Psoas muscle (tissue), 8 donors: ENCODE data around the gene GTF3C5. TPM values are rescaled to one million over a fixed set of nuclear protein-coding genes. Genes with fewer than 3 reads are reported as not detected.

Source experiments
- ATAC-seq, 4 donors: fragments of 200-7000 bp; cut with Tn5 transposase; one replicate each; pipeline ENCODE4 v1.9.1; 2020; ENCODE audit warnings: moderate library complexity in 3 of 4, mild to moderate bottlenecking in 2 of 4
- DNase-seq, 2 donors: peaks; one replicate each; pipeline ENCODE4 v3.0.0-alpha.2; 2020
- H3K27ac ChIP-seq: fragments of 200-600 bp; one replicate; pipeline ENCODE4 v1.8.0; 2022
- H3K27me3 ChIP-seq, 3 donors: fragments of 200-600 bp in 1 of 3; one replicate each; pipeline versions ENCODE4 v1.6.1 to v1.8.0; 2013 to 2022; ENCODE audit warnings: low read length in 2 of 3, mild to moderate bottlenecking in 2 of 3, moderate library complexity in 1 of 3; ENCODE audit not compliant: insufficient read depth in 3 of 3
- H3K36me3 ChIP-seq, 2 donors: fragments of 200-600 bp in 1 of 2; one replicate each; pipeline versions ENCODE4 v1.6.1 to v1.8.0; 2013 to 2022; ENCODE audit warnings: low read depth in 1 of 2, mild to moderate bottlenecking in 1 of 2, moderate library complexity in 1 of 2; ENCODE audit not compliant: insufficient read depth in 1 of 2
- H3K4me1 ChIP-seq: fragments of 200-600 bp; one replicate; pipeline ENCODE4 v1.8.0; 2022
- H3K4me3 ChIP-seq: fragments of 200-600 bp; one replicate; pipeline ENCODE4 v1.8.0; 2022; ENCODE audit warnings: mild to moderate bottlenecking
- H3K9me3 ChIP-seq: fragments of 200-600 bp; one replicate; pipeline ENCODE4 v1.8.0; 2022
- WGBS, 3 donors: extraction: QIAGEN DNeasy Blood & Tissue Kit; methylation state at CpG; one replicate each; pipeline versions ENCODE4 v1.1.6 to v1.1.7; 2013; 5-methylcytosine and 5-hydroxymethylcytosine counted together
- intact Hi-C, 2 donors: fragments of 100-400 bp; cut with DNase I; formaldehyde crosslinking; loops; one replicate each; pipeline versions ENCODE4 v1.11.0 to v1.14.2; 2022
- polyA plus RNA-seq, 3 donors: library from polyadenylated mRNA; stranded (reverse); fragments of 200-250 nt; gene quantifications; one replicate each; pipeline ENCODE4 v1.2.3, GENCODE V29; 2013
- total RNA-seq, 4 donors: library from RNA; stranded (reverse); fragmentation: NEBNext Ultra II Directional in 2 of 4; extraction: Animal tissue kit (Norgen Biotek cat#: 25700) in 2 of 4; gene quantifications; one replicate each; pipeline versions ENCODE4 v1.2.1 to v1.2.4, GENCODE V29; 2021 to 2023
- TF ChIP-seq, protein P1 (sequence below): fragments of 200-600 bp; IDR thresholded peaks from one replicate; pipeline ENCODE4 v1.8.0; 2022; ENCODE audit warnings: antibody characterized with exemption
- donor health status: healthy with polysubstance abuse.
- donor health status: DM: no; HTN: no; CAD: no; lungs with moderate emphysema.
- donor health status: Bipolar disorder and iron deficiency.
- donor health status: healthy.
- donor health status: DM: yes; HTN: yes; CAD: no.
- donor health status: DM: no; HTN: no; CAD: no.
- donor health status: DM: no; HTN: no; CAD: no.
- donor health status: DM: yes; HTN: yes; CAD: no.

The GTF3C5 gene
- total and polyA plus RNA-seq, 7 donors, result 34.6 to 70.8 (median 42.7) TPM

GRCh38 chr9:133098104-133098754 is 67.4 kb downstream of the GTF3C5 start:
- no peaks in the 10 kb centered on the region for H3K27me3 ChIP-seq
- no peak for ATAC-seq
- no peaks in the 10 kb centered on the region for H3K4me1 ChIP-seq
- no peak overlapping the region for H3K4me3 ChIP-seq
- TF ChIP-seq, protein P1, sequence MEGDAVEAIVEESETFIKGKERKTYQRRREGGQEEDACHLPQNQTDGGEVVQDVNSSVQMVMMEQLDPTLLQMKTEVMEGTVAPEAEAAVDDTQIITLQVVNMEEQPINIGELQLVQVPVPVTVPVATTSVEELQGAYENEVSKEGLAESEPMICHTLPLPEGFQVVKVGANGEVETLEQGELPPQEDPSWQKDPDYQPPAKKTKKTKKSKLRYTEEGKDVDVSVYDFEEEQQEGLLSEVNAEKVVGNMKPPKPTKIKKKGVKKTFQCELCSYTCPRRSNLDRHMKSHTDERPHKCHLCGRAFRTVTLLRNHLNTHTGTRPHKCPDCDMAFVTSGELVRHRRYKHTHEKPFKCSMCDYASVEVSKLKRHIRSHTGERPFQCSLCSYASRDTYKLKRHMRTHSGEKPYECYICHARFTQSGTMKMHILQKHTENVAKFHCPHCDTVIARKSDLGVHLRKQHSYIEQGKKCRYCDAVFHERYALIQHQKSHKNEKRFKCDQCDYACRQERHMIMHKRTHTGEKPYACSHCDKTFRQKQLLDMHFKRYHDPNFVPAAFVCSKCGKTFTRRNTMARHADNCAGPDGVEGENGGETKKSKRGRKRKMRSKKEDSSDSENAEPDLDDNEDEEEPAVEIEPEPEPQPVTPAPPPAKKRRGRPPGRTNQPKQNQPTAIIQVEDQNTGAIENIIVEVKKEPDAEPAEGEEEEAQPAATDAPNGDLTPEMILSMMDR, result no peak
- DNase-seq, result no peak
- WGBS, 3 donors, result 79 to 91% (median 80%) methylated on average over 16 of the region's 16 CpGs
- no peak overlapping the region for H3K27ac ChIP-seq
- intact Hi-C loops, result no loop called here
- H3K36me3 ChIP-seq, result peaks cover 0 to 68% of the 10 kb centered on the region in 2 donors
- H3K9me3 ChIP-seq, result peaks cover 19% of the 10 kb centered on the region

- H3K36me3 ChIP-seq, result peaks cover 0 to 75% of the 10 kb centered on the region in 2 donors
Measured at GRCh38 chr9:133098871-133099270, 68.1 kb downstream of the GTF3C5 start.

GRCh38 chr9:133099726-133100505 is 69.1 kb downstream of the GTF3C5 start:
- Histone ChIP-seq H3K36me3 (peaks cover 0 to 85% of the 10 kb centered on the region in 2 donors), H3K9me3 (peaks cover 16% of the 10 kb centered on the region), H3K27me3 (no peaks in the 10 kb centered on the region), H3K27ac (peak overlapping the region; percentile 54), H3K4me1 (no peaks in the 10 kb centered on the region), H3K4me3 (no peak overlapping the region)
- 86 to 92% (median 87%) methylated on average over 12 of the region's 12 CpGs for WGBS, 3 donors
- intact Hi-C loops, result no loop called here
- TF ChIP-seq, protein P1, result no peak
- ATAC-seq (peak in 2 of 4 donors; percentile 23 to 43), DNase-seq (no peak)

More at GRCh38 chr9:133098871-133099270, 68.1 kb downstream of the GTF3C5 start:
- 76 to 94% (median 82%) methylated on average over 5 of the region's 5 CpGs for WGBS, 3 donors
- Histone ChIP-seq H3K27ac (no peak overlapping the region), H3K27me3 (no peaks in the 10 kb centered on the region), H3K4me1 (no peaks in the 10 kb centered on the region), H3K9me3 (peaks cover 19% of the 10 kb centered on the region), H3K4me3 (no peak overlapping the region)
- TF ChIP-seq, protein P1, result no peak
- no peak for DNase-seq
- intact Hi-C loops, result no loop called here
- ATAC-seq, result no peak

DNA sequence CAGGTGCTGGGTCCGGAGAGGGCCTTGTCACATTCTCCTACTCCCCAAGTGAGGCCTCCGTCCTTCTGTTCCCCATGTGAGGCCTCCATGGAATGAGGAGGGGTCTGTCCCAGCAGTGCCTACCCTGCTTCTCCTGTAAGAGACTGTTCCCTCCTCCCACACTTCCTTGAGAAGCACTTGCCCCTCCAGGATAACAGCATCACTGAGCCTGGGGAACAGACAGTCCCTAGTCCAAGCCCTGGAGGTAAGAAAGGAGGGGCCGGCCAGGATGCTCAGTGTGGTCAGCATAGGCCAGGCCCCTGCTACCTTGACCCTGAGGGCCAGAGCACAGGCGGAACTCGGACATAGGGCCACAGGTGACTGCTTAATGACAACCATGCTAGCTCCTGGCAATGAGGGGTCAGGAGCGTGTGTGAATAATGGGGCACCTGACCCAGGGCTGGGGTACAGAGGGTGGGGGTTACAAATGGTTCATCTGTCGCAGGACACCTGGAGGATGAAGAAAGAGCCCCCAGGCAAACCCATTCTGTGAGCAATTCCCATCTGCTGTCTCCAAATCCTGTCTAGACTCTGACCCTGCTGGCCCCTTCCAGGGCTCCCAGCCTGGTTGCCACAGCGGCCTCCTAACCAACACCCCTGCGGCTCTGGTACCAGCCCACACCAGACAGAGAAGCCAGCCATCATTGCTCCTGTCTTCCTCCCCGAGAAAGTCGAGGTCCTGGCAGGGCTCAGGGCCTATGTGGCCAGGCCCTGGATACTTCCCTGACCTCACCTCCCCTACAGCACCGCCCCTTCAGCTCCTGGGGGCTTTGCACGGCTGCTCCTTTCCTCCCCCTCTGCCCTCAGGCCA is 69.9 kb downstream of the GTF3C5 start:
- Histone ChIP-seq H3K4me3 (no peak overlapping the region), H3K27me3 (no peaks in the 10 kb centered on the region), H3K9me3 (peaks cover 12% of the 10 kb centered on the region), H3K27ac (peak overlapping the region; percentile 54), H3K4me1 (no peaks in the 10 kb centered on the region), H3K36me3 (peaks cover 0 to 92% of the 10 kb centered on the region in 2 donors)
- 85 to 95% (median 89%) methylated on average over 13 of the region's 13 CpGs for WGBS, 3 donors
- TF ChIP-seq, protein P1, result no peak
- ATAC-seq (no peak), DNase-seq (no peak)
- intact Hi-C loops, result no loop called here
